RPMI8226 (cell line): Measurements from ENCODE around the gene KPNA6.
"Not testable (repeated sequence)": the region's sequence is repeated elsewhere in the genome, so short reads cannot be mapped to it uniquely, and the experiment has no call there.

Source experiments
- DNase-seq: peaks from one replicate; pipeline ENCODE4 v3.0.0-alpha.2; 2015

Gene KPNA6

DNA sequence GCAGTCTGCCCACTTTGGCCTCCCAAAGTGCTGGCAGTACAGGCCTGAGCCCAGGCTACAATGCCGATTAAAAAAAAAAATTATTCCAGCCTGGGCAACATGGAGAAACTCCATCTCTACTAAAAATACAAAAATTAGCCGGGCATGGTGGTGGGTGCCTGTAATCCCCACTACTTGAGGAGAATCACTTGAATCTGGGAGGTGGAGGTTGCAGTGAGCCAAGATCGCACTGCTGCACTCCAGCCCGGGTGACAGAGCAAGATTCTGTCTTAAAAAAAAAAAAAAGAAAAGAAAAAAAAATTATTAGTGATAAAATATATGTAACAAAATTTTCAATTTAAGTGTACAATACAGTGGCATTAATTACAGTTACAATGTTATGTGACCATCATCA, 35.4 kb downstream of the KPNA6 start:
- DNase-seq = not testable (repeated sequence)

DNA sequence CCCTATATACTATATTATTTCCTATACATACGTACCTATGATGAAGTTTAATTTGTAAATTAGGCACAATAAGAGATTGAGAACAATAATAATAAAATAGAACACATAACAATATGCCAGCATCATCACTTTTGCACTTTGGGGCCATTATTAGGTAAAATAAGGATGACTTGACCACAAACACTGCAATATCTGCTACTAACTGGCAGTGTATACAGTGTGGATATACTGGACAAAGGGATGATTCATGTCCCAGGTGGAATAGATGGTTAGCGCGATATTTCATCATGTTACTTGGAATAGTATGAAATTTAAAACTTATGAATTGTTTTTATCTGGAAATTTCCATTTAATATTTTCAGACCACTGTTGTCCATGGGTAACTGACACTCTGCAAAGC, 36.2 kb downstream of the KPNA6 start:
- DNase-seq = no peak

DNA sequence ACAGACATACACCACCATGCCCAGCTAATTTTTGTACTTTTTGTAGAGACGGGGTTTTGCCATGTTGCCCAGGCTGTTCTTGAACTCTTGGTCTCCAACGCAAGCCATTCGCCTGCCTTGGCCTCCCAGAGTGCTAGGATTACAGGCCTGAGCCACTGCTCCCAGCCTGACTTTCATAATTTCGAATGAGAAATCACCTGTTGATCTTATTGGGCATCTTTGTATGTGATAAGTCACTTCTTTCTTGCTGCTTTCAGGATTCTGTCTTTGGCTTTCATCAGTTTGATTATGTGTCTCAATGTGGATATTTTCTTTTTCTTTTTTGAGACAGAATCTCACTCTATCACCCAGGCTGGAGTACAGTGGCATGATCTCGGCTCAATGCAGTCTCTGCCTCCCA, 39.9 kb downstream of the KPNA6 start:
- not testable (repeated sequence) for DNase-seq

DNA sequence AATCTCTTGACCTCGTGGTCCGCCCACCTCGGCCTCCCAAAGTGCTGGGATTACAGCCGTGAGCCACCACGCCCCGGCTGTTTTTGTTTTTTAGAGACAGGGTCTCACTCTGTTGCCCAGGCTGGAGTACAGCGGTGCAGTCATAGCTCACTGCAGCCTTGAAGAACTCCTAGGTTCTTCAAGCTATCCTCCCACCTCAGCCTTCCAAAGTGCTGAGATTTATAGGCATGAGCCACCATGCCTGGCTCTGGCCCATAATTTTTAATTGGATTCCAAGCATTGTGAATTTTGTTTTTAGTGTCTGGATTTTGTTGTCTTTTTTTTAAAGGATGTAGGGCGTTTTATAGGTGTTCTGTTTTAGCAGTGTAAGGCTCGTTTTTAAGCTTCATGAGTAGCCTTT, 43.0 kb downstream of the KPNA6 start:
- no peak for DNase-seq

DNA sequence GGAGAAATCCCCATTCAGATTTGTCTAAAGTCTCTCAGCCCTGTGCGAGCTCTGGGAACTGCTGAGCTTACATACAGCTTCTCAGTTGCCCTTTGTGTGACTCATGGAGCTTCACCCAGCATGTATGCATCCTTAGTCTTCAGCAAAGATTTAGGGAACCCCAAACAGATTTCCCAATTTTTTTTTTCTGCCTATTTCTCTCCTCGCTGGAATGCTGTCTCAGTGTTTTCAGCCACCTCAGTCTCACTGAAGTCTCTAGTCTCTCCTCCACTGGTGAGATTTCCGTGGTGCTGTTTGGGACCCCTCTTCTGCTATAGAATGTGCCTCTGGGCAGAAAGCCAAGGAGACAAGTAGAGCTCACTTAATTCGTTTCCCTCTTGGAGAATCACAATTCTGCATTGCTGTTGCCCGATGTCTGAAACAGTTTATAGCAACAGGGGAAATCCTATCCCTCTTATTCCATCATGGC, 43.5 kb downstream of the KPNA6 start:
- no peak for DNase-seq

DNA sequence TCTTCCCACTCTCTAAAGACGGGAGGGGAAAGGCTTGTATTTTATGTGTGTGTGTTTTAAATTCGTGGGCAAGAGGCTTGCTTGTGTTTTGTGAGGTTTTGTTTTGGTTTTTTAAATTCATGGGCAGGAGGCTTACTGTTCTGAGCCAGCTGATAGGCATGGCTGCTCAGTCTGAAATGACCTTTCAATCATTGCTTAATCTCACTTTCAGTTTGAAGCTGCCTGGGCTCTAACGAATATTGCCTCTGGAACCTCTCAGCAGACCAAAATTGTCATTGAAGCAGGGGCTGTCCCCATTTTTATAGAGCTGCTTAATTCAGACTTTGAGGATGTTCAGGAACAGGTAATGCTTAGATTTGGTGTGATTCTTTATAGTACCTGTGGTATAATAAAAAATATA, 51.3 kb downstream of the KPNA6 start:
- no peak for DNase-seq

DNA sequence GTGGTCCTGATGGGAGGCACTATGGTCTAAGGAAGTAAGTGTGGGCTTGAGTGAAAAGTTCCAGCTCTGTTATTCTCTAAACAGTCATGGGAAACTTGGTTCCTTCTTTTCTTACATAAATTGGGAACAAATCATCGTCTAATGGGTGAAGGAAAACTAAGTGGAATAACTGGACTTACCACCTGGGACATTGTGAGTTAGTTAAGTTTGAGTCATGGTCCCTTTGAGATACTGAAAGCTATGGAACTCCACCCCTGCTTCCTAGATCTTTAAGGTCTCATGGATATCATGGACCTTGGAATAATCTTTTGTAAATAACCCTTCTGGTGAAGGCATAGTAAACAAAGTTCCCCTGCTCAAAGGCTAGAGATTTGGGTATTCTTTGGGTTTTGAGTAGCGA, 55.5 kb downstream of the KPNA6 start:
- no peak for DNase-seq

DNA sequence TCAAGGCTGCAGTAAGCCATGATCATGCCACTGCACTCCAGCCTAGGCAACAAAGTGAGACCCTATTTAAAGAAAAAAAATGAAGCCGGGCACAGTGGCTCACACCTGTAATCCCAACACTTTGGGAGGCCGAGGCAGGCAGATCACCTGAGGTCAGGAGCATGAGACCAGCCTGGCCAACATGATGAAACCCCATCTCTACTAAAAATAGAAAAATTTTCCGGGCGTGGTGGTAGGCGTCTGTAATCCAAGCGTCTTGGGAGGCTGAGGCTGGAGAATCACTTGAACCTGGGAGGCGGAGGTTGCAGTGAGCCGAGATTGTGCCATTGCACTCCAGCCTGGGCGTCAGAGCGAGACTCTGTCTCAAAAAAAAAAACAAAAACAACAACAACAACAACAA, 57.8 kb downstream of the KPNA6 start:
- not testable (repeated sequence) for DNase-seq

DNA sequence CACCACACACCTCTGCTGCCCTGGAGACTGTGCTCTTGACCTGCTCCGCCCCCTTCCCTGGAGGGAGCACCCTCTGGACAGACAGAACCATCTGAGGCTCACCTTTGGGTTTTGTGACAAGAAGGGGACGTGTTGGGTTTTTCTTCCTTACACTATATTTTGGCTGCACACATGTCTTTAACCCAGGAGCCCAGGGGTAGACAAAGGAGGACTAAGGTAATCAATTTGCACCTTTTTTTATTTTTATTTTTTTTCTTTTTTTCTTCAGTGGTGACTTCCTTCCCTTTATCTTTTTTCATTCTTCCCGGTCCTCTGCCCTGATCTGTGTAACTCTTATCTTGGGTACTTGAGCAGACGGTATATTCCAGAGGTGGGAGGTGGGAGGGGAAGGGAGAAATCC, 63.1 kb downstream of the KPNA6 start:
- no peak for DNase-seq

DNA sequence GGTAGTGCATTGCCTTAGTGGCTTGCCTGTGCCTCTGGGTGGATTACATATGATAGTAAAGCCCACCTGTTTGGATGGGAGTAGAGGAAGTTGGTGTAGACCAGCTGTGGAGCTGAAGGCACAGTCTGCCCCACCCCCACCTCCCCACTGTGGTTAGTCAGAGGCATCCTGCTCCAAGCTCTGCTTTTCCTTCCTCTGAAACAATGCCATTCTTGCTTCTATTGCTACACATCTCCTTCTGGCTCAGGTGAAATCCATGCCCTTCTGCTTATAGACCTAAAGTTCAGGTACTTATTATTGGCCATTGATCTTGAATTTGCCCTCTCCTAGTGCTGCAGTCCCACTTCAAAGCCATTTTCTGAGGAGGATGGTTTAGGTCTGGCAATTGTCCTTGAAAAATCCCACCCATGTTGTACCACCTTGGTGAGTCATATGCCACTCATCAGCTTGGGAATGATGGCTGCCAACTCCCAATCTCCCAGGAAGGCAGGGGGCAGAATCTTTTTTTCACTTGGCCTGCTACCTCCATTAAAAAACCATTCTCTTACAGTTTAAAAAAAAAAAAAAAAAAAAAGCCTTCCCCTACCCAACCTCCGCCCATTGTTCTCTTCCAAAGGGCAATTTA, 64.9 kb downstream of the KPNA6 start:
- DNase-seq = no peak

DNA sequence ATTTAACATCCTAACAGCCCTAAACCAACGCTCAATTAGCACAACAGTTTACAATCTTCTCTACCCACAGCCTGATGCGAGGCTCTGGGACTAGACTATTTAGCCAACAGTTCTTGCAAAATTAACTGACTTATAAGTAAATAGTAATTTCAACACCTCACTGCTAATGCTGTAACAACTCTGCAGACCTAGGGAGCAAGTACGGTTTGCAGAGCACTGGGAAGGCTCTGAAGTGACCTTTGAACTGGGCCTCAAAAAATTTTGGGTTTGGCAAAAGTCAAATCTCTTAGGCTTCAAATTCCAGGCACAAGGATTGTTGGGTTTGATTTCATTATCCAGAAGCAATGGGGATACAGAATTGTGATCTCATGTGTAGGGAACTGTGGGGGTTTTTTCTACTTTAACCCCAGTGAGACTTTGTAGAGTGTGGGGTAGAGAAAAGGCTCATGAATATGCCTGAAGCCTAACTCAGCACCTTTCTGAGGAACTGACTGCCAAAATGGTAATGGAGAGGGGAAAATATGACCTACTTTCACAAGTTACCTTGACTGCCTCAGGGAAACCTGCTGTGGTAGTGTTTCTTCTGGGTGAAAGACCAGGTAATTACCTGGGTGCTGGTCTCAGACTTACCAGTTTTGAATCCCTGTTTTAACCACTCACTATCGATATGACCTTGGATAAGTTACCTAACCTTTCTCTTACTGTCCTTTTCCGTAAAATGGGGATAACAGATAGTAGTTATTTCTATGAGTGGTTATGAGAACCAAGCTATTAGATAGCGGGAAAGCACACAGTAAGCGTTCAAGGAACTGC, 70.7 kb downstream of the KPNA6 start:
- peak; percentile 66 for DNase-seq

DNA sequence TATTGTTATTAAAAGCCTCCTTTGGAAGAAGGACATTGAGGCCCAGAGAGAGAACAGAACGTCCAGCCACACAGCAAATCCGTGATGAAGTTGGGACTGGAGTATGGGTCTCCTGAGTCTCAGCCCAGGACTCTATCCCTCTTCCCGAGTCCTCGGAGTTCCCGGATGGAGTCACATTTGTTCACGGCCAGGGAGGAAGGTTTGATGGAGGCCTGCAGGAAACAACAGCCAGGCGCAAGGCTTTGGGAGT, 71.3 kb downstream of the KPNA6 start:
- no peak for DNase-seq

DNA sequence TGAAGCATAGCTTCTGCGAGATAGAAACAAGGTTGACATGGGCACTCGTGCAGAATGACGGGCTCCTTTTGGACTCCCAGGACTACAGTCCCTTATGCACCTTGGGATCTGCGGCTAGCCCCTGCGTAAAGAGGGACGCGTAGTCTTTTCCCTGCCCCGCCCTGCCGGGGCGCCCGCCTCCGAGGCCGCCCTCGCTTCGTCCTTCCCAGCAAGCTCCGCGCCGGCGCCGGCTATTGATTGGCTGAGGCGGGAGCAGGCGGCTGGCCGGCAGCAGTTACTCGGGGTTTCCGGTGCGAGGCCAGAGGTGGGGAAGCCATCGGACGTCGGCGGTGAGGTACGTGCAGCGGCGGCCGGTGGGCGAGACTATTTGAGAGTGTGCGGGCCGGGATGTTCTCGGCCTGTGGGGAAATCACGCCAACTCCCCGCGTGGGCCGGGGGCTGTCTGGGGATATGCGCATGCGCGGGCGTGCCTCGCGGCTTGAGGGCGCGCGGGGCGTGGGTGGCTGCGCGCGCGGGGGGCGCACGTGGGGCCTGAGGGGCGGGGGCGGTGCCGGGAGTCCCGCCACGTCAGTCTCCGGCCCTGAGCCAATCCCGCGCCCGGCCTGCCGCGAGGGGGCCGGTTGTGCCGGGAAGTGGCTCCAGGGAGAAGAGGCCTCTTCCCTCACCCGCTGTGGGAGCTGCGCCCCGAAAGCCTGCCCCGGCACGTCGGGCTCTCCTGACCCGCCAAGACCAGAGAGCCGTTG, 71.8 kb downstream of the KPNA6 start, which contains the start of gene TXLNA:
Gene TXLNA (plus strand): TSS at position 233 of the 743 bp plus-strand sequence. CDS start 671 bp downstream, outside the sequence.
- DNase-seq = peak; percentile 95

DNA sequence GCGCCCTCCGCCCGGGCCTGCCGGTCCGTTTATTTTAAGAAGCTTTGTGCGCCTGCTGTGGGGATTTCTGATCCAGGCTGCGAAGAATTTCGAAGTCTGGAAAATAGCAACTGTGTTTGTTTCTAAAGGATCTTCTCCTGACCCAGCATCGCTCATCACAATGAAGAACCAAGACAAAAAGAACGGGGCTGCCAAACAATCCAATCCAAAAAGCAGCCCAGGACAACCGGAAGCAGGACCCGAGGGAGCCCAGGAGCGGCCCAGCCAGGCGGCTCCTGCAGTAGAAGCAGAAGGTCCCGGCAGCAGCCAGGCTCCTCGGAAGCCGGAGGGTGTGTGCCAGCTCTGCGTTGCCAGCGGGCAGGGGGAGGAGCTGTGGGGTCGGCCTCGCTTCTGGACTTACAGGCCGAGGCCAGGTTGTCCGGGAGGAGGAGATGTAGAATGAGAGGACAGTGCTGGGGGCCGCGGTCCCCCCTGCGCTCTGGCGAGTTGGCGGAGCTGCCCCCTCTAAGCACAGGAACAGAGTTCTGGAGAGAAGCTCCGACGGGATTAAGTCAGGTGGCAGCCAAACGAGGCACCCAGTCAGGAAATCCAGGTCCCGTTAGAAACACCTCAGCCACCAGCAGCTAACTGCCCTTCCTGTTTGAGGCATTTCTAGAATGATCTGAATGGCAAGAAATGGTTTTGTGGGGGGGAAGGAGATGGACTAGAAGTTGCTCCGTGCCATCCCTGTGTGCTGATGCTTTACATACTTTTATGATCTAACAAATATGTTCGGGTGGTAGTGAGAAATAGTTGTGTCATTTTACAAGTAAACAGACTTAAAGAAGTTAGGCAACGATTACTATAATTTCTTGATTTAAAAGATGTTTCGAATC, 72.6 kb downstream of the KPNA6 start:
- peak; percentile 54 for DNase-seq

DNA sequence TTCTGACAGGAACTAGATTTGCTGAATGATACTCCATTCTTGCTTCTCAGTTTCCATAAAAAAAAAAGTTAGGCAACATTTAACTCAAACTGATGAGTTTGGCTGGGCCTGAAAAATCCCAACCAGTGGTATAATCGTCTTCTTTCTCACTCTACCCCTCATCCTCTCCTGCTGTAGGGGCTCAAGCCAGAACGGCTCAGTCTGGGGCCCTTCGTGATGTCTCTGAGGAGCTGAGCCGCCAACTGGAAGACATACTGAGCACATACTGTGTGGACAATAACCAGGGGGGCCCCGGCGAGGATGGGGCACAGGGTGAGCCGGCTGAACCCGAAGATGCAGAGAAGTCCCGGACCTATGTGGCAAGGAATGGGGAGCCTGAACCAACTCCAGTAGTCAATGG, 73.2 kb downstream of the KPNA6 start:
- DNase-seq = no peak

DNA sequence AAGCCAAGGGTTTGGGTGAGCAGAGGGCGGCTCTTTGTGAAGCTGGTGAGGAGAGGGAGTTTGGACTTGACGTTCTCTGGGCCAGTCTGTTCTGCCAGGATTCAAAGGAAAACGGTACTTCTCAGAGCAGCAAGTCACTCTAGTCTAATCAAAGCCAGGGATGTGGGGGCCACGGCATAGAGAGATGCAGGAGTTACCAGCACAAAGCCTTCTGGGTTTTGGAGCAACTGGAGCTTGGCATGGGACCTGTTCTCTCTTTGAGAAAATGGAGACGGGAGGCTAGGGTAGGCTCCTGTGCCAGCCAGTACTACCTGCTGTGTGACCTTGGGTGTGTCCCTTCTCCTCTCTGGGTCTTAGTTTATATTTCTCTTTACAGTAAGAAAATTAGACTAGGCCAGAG, 73.7 kb downstream of the KPNA6 start:
- no peak for DNase-seq

DNA sequence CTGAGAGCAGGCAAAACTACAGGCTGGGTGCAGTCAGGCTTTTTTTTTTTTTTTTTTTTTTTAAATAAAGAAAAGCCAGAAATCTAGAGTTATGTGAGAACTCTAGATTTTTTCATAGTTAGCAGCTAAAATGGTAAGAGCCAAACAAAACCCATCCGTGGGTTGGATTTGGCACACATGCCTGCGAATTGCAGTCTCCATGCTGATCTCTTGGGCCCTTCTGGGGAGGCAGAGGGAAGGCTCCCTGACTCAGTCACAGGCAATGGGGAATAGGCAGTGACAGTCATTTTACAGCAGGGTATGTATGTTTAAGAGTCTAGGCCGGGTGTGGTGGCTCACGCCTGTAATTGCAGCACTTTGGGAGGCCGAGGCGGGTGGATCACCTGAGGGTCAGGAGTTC, 74.2 kb downstream of the KPNA6 start:
- DNase-seq = no peak

DNA sequence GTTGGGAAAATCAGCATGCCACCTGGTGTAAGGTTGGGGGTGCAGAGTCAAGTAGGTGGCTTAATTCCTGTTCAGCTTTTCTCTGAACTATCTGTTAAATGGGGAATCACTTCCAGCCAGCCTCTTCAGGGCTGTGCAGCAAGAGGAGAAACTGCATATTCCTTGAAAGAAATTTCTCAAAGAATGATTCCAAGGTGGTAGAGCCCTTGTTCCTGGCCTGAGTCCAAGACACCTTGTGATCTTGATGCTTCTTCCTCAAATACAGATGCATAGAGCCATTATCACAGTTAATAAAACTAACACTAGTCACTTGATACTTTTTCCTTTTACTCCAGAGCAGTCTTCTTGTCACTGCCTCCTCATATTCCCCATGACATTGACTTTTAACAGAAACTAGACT, 76.8 kb downstream of the KPNA6 start:
- no peak for DNase-seq

DNA sequence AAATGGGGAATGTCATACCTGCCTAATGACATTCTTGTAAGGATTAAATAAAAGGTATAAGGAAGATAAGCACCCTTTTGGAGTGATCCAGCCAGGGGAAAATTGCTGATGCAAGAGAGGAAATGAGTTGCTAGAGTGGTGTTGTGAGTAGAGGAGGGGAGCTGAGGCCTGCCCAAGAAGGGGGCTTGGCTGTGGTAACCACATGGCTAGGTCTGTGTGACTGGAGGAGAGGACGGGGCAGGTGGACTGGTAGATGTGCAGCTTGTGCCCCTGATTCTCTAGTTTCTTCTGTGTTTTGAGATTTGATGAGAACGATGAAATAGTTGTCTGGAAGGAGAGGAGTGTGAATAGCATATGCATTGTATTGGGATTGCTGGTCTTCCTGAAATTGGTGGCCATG, 78.2 kb downstream of the KPNA6 start:
- DNase-seq = no peak

DNA sequence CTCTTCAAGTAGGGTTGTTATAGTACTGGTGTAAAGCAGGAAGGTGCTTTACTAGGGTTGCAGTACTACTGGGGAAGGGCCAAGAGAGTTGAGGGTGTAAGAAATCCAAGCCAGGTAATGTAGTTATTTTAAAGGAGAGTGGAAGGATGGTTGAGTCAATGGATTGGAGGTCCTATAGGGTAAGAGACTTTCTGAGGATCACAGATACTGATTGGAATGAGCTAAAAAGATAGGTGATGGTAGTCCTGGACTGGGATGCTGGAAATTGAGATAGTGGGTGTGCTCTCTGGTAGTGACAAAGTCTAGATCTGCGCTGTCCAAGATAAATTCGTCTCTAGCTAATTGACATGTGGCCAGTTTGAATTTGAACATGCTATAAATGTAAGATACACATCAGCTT, 78.6 kb downstream of the KPNA6 start:
- DNase-seq = no peak

DNA sequence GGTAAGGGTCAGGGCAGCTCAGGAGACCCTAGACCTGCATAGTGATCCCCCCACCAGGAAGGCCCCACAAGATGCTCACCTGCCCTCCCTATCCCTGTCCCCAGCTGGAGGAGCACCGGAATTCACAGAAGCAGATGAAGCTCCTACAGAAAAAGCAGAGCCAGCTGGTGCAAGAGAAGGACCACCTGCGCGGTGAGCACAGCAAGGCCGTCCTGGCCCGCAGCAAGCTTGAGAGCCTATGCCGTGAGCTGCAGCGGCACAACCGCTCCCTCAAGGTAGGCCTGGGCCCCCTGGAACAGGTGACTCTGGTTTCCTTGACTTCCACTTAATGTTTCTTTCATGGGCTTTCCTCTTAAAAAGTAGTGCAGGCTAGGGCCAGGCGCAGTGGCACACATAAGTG, 80.0 kb downstream of the KPNA6 start:
- no peak for DNase-seq

DNA sequence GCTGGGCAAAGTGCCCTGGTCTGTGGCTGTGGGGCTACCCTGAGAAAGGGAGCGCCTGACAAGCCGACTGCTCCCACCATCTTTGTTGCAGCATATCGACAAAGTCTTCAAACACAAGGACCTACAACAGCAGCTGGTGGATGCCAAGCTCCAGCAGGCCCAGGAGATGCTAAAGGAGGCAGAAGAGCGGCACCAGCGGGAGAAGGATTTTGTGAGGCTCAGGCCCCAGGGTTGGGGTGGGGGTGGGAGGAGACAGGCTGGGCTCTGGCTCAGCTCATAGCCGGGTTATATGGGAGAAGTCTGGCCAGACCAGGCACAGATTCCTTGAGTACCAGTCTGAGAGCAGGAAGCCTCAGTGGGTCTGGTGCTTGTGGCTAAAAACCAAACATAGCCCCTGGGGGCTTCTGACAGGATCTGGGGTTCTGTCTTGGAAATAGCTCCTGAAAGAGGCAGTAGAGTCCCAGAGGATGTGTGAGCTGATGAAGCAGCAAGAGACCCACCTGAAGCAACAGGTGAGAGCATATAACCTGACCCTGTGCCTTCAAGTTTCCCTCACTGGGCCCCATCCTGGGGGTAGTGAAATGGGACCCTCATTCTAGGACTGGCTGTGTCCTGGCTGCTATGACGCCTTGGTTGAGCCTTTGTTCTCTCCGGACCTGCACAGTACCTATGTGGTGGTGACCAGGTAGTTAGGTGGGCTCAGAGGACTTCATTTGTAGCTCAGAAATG, 84.5 kb downstream of the KPNA6 start:
- DNase-seq = no peak
